ENCODE data around the gene ISL2.

DNA sequence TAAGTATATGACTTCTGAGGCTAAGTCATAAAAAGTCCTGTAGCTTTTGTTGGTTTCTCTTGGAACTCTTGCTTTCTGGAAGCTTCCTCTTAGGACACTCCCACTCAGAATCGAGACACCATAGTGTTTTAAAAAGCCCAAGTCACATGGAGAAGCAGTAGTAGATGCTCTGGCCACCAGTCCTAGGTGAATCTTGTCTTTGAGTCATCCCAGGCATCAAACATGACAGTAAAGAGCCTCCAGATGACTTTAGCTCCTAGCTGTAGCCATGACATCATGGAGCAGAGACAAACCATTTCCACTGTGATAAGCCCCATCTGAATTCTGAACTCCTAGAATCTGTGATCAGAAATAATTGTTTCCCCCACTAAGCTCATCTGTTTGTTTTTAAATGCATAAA lies 42.1 kb downstream of the ISL2 start:
- TF ChIP-seq, protein P1, sequence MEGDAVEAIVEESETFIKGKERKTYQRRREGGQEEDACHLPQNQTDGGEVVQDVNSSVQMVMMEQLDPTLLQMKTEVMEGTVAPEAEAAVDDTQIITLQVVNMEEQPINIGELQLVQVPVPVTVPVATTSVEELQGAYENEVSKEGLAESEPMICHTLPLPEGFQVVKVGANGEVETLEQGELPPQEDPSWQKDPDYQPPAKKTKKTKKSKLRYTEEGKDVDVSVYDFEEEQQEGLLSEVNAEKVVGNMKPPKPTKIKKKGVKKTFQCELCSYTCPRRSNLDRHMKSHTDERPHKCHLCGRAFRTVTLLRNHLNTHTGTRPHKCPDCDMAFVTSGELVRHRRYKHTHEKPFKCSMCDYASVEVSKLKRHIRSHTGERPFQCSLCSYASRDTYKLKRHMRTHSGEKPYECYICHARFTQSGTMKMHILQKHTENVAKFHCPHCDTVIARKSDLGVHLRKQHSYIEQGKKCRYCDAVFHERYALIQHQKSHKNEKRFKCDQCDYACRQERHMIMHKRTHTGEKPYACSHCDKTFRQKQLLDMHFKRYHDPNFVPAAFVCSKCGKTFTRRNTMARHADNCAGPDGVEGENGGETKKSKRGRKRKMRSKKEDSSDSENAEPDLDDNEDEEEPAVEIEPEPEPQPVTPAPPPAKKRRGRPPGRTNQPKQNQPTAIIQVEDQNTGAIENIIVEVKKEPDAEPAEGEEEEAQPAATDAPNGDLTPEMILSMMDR (IDR thresholded peaks at IDR 0.05; ENCODE audit: borderline replicate concordance, extremely low read depth, low read length, poor library complexity, severe bottlenecking) = no peak
- TF ChIP-seq EZH2 (IDR thresholded peaks at IDR 0.05; ENCODE audit: borderline replicate concordance, low read depth, low read length, severe bottlenecking) = no peak
